HEK293 (cell line): ENCODE data around the gene RTL1.

ENCODE experiments used
- CTCF ChIA-PET: fragments of 350-600 bp; formaldehyde crosslinking; extraction: SDS; loops from one replicate; lab custom pipeline; 2021; ENCODE audit warnings: antibody characterized with exemption; lab: Yijun Ruan, JAX
- POLR2A ChIA-PET: fragments of 300-600 bp; formaldehyde crosslinking; extraction: SDS; loops from one replicate; lab custom pipeline; 2020; ENCODE audit warnings: antibody characterized with exemption, inconsistent platforms; lab: Yijun Ruan, JAX
- H3K27ac ChIP-seq: fragments of 200-500 bp; sonication (Bioruptor generic); 2 replicates; pipeline ENCODE4 v1.5.1; 2014; ENCODE audit warnings: low read depth, low read length, control low read depth, inconsistent platforms; ENCODE audit errors: extremely low read depth
- H3K36me3 ChIP-seq, 2 experiments: fragments of 200-500 bp in 1 of 2; sonication (Bioruptor generic) in 1 of 2; 1 replicate in 1 of 2; 2 replicates in 1 of 2; pipeline ENCODE4 v1.5.1; 2014 to 2017; ENCODE audit warnings: inconsistent platforms in 2 of 2, low read length in 2 of 2; ENCODE audit not compliant: control insufficient read depth in 2 of 2, insufficient read depth in 1 of 2
- H3K4me1 ChIP-seq: fragments of 200-500 bp; sonication (Bioruptor generic); 2 replicates; pipeline ENCODE4 v1.5.1; 2014; ENCODE audit warnings: mild to moderate bottlenecking, low read length, inconsistent platforms; ENCODE audit not compliant: control insufficient read depth, insufficient read depth
- H3K4me3 ChIP-seq: 2 replicates; pipeline ENCODE4 v1.5.1; 2011; ENCODE audit warnings: low read depth, mild to moderate bottlenecking, control low read depth, low read length, moderate library complexity
- H3K9me3 ChIP-seq: fragments of 200-500 bp; sonication (Bioruptor generic); 2 replicates; pipeline ENCODE4 v1.5.1; 2014; ENCODE audit warnings: low read depth, low read length, inconsistent platforms; ENCODE audit not compliant: control insufficient read depth, insufficient read depth
- BCL11A ChIP-seq: fragments of 450-650 bp; formaldehyde crosslinking; IDR thresholded peaks from 2 replicates; pipeline ENCODE4 v1.5.1; 2016; ENCODE audit warnings: low read depth, missing biosample characterization, missing genetic modification characterization
- GLIS1 ChIP-seq: fragments of 450-650 bp; formaldehyde crosslinking; IDR thresholded peaks from 2 replicates; pipeline ENCODE4 v1.5.1; 2016; ENCODE audit warnings: missing biosample characterization, missing genetic modification characterization
- KLF9 ChIP-seq: fragments of 450-650 bp; formaldehyde crosslinking; IDR thresholded peaks from 2 replicates; pipeline ENCODE4 v1.5.1; 2016; ENCODE audit warnings: missing biosample characterization, missing genetic modification characterization, low read depth
- SCRT2 ChIP-seq: fragments of 450-650 bp; formaldehyde crosslinking; IDR thresholded peaks from 2 replicates; pipeline ENCODE4 v1.5.1; 2016; ENCODE audit warnings: missing biosample characterization, missing genetic modification characterization
- SETDB1 ChIP-seq: IDR thresholded peaks from one replicate; pipeline ENCODE4 v1.6.1; 2017; ENCODE audit warnings: mild to moderate bottlenecking, low read length, moderate library complexity, mixed read lengths; ENCODE audit not compliant: insufficient read length
- SP7 ChIP-seq: fragments of 450-650 bp; formaldehyde crosslinking; IDR thresholded peaks from 2 replicates; pipeline ENCODE4 v1.5.1; 2016; ENCODE audit warnings: missing biosample characterization, missing genetic modification characterization
- YY2 ChIP-seq: fragments of 450-650 bp; formaldehyde crosslinking; IDR thresholded peaks from 2 replicates; pipeline ENCODE4 v1.5.1; 2016; ENCODE audit warnings: missing biosample characterization, missing genetic modification characterization
- ZBTB20 ChIP-seq: fragments of 450-650 bp; formaldehyde crosslinking; IDR thresholded peaks from 2 replicates; pipeline ENCODE4 v1.5.1; 2016; ENCODE audit warnings: missing biosample characterization, missing genetic modification characterization
- ZBTB7A ChIP-seq: fragments of 450-650 bp; formaldehyde crosslinking; IDR thresholded peaks from 2 replicates; pipeline ENCODE4 v1.5.1; 2016; ENCODE audit warnings: low read depth, missing biosample characterization, missing genetic modification characterization
- ZNF121 ChIP-seq: fragments of 450-650 bp; formaldehyde crosslinking; IDR thresholded peaks from 2 replicates; pipeline ENCODE4 v1.5.1; 2016; ENCODE audit warnings: missing biosample characterization, missing genetic modification characterization
- ZNF211 ChIP-seq: fragments of 450-650 bp; formaldehyde crosslinking; IDR thresholded peaks from 2 replicates; pipeline ENCODE4 v1.5.1; 2016; ENCODE audit warnings: low read depth, missing biosample characterization, missing genetic modification characterization
- ZNF324 ChIP-seq: fragments of 450-650 bp; formaldehyde crosslinking; IDR thresholded peaks from 2 replicates; pipeline ENCODE4 v1.5.1; 2016; ENCODE audit warnings: missing biosample characterization, missing genetic modification characterization
- ZNF350 ChIP-seq: fragments of 450-650 bp; formaldehyde crosslinking; IDR thresholded peaks from 2 replicates; pipeline ENCODE4 v1.5.0; 2017; ENCODE audit warnings: missing biosample characterization, mild to moderate bottlenecking, missing genetic modification characterization
- ZNF354C ChIP-seq: fragments of 450-650 bp; formaldehyde crosslinking; IDR thresholded peaks from 2 replicates; pipeline ENCODE4 v1.5.1; 2016; ENCODE audit warnings: missing biosample characterization, missing genetic modification characterization, low read depth, borderline replicate concordance
- ZNF561 ChIP-seq: fragments of 450-650 bp; IDR thresholded peaks from 2 replicates; pipeline ENCODE4 v1.5.1; 2018; ENCODE audit warnings: missing biosample characterization, missing genetic modification characterization, borderline replicate concordance
- ZNF600 ChIP-seq: fragments of 450-650 bp; formaldehyde crosslinking; IDR thresholded peaks from 2 replicates; pipeline ENCODE4 v1.5.1; 2016; ENCODE audit warnings: missing biosample characterization, missing genetic modification characterization
- ZNF692 ChIP-seq: fragments of 450-650 bp; formaldehyde crosslinking; IDR thresholded peaks from 2 replicates; pipeline ENCODE4 v1.5.1; 2016; ENCODE audit warnings: missing biosample characterization, missing genetic modification characterization
- TF ChIP-seq, protein P1 (sequence below): fragments of 450-650 bp; formaldehyde crosslinking; conservative IDR thresholded peaks from 2 replicates; pipeline ENCODE4 v1.5.1; 2016; ENCODE audit warnings: low read depth, missing biosample characterization, missing genetic modification characterization
- TF ChIP-seq, protein P2 (sequence below): fragments of 450-650 bp; formaldehyde crosslinking; IDR thresholded peaks from 2 replicates; pipeline ENCODE4 v1.5.1; 2017; ENCODE audit warnings: missing biosample characterization, mild to moderate bottlenecking, missing genetic modification characterization, moderate library complexity

The RTL1 gene

GRCh38 chr14:100883789-100884101 lies 19.8 kb downstream of the RTL1 start (continued):
- TF ChIP-seq ZNF692 (tag by site-specific recombination), result no peak

GRCh38 chr14:100882991-100883788 lies 20.3 kb downstream of the RTL1 start:
- H3K4me1 ChIP-seq, result peaks cover 9% of the 10 kb centered on the region
- no peak overlapping the region for H3K4me3 ChIP-seq
- no peaks in the 10 kb centered on the region for H3K36me3 ChIP-seq
- no peak for TF ChIP-seq BCL11A
- no peak for TF ChIP-seq KLF9 (tag by site-specific recombination)
- TF ChIP-seq, protein P1, sequence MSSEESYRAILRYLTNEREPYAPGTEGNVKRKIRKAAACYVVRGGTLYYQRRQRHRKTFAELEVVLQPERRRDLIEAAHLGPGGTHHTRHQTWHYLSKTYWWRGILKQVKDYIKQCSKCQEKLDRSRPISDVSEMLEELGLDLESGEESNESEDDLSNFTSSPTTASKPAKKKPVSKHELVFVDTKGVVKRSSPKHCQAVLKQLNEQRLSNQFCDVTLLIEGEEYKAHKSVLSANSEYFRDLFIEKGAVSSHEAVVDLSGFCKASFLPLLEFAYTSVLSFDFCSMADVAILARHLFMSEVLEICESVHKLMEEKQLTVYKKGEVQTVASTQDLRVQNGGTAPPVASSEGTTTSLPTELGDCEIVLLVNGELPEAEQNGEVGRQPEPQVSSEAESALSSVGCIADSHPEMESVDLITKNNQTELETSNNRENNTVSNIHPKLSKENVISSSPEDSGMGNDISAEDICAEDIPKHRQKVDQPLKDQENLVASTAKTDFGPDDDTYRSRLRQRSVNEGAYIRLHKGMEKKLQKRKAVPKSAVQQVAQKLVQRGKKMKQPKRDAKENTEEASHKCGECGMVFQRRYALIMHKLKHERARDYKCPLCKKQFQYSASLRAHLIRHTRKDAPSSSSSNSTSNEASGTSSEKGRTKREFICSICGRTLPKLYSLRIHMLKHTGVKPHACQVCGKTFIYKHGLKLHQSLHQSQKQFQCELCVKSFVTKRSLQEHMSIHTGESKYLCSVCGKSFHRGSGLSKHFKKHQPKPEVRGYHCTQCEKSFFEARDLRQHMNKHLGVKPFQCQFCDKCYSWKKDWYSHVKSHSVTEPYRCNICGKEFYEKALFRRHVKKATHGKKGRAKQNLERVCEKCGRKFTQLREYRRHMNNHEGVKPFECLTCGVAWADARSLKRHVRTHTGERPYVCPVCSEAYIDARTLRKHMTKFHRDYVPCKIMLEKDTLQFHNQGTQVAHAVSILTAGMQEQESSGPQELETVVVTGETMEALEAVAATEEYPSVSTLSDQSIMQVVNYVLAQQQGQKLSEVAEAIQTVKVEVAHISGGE (tag by site-specific recombination), result no peak
- TF ChIP-seq ZNF121 (tag by site-specific recombination), result no peak
- TF ChIP-seq SCRT2 (tag by site-specific recombination), result no peak
- TF ChIP-seq, protein P2, sequence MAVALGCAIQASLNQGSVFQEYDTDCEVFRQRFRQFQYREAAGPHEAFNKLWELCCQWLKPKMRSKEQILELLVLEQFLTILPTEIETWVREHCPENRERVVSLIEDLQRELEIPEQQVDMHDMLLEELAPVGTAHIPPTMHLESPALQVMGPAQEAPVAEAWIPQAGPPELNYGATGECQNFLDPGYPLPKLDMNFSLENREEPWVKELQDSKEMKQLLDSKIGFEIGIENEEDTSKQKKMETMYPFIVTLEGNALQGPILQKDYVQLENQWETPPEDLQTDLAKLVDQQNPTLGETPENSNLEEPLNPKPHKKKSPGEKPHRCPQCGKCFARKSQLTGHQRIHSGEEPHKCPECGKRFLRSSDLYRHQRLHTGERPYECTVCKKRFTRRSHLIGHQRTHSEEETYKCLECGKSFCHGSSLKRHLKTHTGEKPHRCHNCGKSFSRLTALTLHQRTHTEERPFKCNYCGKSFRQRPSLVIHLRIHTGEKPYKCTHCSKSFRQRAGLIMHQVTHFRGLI (tag by site-specific recombination), result no peak
- TF ChIP-seq ZBTB20 (tag by site-specific recombination), result no peak
- no peak for TF ChIP-seq SETDB1
- no peak for TF ChIP-seq ZNF211 (tag by site-specific recombination)
- TF ChIP-seq YY2 (tag by site-specific recombination), result no peak
- no peak for TF ChIP-seq ZNF350
- no peak for TF ChIP-seq GLIS1 (tag by site-specific recombination)
- no peak for TF ChIP-seq ZNF324 (tag by site-specific recombination)
- TF ChIP-seq ZNF354C, result no peak
- TF ChIP-seq ZBTB7A (tag by site-specific recombination), result no peak
- TF ChIP-seq SP7 (tag by site-specific recombination), result no peak
- no peak for TF ChIP-seq ZNF561
- no peak for TF ChIP-seq ZNF600 (tag by site-specific recombination)
- H3K27ac ChIP-seq, result no peak overlapping the region
- H3K9me3 ChIP-seq, result no peaks in the 10 kb centered on the region
- ChIA-PET CTCF (no interaction called here), POLR2A (no interaction called here)
